HG03095 (cell line): ENCODE data around the gene BCAR3.

Source experiments
- ATAC-seq: cut with Tn5 transposase; IDR thresholded peaks from one replicate; pipeline ENCODE4 v1.9.1; 2021; ENCODE audit warnings: moderate library complexity; ENCODE audit not compliant: unreplicated experiment

The BCAR3 gene

DNA sequence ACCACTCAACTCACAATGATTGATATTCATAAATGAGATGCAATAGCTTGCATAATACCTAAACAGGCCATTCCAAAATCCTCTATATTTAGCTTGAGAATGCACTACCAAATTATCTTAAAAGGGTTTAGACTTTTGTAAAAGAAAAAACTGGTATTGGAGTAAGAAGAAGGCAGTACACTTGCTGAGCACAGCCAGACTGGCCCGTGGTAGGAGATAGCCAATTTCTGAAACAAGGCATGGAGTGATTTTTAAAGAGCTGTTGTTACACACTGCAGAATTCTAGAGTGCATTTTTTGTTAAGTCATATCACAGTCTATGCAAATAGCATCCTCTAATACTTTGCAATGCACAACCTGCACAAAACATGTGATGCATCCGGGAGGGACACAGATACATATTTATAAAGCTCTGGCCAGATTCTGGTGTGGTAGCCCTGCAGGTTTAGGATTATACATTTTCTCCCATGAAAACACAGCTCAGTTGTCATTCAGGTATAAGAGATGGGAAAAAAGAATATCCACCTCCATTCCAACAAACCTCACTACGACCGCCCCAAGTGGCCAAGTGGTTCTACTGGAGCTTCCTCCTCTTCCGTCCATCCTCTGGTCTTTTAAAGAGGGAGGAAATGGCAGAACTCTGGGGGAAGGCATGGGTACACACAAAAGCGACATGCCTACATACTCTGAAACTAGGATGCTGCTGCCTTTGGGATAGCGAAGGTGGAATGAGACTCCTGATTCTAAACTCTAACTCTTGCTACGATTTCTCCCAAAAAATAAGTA lies 40.8 kb downstream of the BCAR3 start:
- ATAC-seq, result no peak

DNA sequence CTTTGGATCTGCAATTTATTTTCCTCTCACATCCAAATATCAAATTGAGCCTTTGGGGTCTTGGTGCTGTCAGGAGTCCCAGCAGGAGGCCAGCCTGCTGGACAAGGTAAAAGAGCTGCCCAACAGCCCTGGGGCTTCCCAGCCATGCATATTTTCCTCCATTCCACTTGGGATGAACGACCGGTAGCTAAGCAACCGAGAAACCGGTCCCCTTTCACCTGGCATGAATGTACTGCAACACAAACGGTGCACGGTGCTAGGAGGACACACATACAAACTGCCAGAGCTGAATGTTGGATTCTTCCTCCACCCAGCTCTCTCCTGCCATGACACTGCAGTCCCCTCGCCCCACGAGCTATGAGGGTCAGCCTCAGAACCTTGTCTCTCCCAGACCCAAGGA lies 42.7 kb downstream of the BCAR3 start:
- ATAC-seq, result no peak

DNA sequence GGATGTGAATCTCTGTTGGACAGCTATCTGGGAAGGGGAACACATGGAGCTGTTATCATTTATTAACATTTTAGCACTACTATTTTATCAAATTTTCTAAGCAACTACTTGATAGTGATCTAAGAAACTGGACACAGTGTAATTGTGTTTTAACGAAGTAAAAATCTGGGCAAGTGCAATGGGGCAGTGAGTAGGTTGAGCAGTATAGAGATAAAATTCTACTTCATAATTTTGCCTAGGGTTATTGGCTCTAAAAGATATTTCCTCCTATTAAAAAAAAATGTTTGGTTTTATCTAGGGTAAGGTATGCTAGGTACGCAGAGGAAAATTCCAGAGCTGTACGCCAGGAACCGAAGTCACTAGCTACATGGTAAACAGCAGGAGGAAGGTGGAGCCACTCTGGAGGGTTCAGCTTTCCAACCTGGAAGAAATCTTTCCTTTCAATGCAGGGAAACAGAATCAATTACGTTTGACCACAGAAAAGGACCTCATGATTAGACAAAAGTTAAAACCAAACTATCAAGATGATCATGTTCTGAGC lies 43.3 kb downstream of the BCAR3 start:
- ATAC-seq, result no peak

DNA sequence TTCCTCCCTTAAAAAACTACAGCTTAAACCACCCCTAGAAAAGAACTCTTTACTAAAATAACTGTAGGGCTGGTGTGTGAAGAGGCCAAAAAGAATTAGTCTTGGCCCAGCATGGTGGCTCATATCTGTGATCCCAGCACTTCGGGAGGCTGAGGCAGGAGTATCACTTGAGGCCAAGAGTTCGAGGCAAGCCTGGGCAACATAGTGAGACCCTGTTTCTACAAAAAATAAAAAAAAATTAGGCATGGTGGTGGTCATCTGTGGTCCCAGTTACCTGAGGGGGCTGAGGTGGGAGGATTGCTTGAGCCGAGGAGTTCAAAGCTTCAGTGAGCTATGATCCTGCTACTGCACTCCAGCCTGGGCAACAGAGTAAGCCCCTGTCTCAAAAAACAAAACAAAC lies 44.9 kb downstream of the BCAR3 start:
- ATAC-seq, result no peak

DNA sequence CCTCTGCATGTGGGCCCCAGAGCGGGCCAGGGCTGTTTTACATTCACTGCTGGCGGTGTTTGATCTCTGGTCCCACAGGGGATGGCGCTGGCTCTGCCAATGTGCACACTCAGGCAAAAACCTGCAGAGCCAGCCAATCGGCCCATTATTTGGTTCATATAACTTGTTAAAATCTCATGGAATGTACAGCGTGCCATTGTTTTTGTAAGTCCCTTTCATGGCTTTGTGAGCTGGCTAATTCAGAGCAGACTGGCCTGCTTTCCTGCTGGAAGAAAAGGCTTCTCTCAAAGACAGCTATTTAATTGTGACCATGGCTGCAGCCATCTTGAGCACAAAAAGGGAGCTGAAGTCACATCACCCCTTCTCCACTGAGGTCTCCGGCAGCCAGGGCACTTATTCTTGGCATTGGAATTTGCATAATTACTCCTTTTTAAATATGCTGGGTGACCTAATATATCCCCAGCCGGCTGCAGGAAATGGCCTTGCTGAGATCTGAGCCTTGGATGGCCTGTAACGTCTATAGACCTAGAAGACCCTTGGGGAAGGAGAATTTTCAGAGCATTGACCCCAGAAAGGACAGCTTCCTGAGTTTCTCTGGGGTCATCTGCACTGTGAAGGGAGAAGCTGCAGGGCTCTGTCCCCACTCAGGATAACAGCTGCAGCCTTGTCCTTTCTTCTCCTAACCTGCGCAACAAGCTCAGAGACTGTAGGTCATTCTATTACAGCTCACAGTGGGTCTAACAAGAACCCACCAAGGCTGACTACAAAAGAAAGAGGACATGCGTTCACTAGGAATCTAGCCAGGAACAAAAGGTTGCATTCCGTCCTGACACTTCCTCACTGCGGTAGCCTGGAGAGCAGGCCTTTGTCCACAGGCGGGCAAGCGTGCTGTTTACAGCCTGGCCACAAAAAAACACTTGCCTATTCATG lies 45.8 kb downstream of the BCAR3 start:
- no peak for ATAC-seq

DNA sequence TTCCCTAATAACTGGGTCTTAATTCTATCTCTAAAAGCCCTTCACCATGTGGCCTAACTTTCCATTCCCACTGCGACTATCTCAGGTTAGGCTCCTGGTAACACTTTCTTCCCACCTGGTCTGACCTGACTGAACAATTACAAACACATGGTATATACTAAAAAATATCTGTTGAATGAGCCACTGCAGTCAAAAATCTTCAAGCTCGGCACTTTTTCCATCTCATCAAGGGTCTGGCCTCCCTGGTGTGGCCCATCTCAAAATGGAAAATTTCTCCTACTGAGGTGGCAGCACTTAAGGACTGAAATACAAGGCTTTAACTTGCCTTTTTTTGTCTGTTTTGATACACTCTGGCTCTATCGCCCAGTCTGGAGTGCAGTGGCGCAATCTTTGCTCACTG lies 48.3 kb downstream of the BCAR3 start:
- no peak for ATAC-seq

DNA sequence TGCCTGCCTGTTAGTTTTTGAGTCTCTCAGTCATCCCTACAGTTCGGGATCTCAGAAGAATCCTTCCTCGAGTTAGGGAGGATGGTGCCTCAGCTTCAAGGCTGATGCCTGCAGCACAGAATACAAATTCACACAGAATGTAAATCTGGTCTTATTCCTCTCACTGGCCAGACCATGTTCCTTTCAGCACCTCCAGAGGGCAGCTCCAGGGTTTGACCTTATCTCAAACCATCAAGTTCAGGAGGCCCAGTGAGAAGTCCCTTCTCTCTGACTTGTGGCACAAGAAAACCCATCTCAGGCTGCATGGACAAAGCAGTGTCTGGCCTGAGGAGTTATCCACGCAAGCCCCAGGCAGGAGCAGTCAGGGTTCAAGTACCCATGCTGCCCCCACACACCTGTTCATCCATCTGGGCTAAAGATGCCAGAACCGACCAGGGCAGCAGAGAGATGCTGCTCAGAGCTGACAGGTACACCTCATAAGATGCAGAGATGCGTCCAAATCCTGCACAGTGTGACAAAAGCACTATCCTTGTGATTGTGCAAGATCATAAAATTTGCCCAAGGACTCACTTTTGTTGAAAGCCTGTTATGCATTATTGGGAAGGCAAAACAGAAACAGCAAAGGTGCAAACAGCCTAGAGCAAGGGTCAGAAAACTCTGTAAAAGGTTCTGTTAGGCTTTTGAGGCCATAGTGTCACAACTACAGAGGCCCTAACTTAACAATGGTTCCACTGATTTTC lies 49.8 kb downstream of the BCAR3 start:
- no peak for ATAC-seq

DNA sequence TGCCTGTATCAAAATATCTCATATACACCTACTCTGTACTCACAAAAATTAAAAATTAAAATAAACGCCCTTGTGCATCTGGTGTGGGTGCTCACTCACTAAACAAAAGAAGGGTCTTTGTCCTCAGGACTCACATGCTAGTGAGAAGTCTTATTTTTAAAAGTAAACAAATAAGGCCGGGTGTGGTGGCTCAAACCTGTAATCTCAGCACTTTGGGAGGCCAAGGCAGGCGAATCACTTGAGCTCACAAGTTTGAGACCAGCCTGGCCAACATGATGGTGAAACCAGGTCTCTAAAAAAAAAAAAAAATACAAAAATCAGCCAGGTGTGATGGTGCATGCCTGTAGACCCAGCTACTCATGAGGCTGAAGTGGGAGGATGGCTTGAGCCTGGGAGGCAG lies 51.5 kb downstream of the BCAR3 start:
- ATAC-seq, result no peak

DNA sequence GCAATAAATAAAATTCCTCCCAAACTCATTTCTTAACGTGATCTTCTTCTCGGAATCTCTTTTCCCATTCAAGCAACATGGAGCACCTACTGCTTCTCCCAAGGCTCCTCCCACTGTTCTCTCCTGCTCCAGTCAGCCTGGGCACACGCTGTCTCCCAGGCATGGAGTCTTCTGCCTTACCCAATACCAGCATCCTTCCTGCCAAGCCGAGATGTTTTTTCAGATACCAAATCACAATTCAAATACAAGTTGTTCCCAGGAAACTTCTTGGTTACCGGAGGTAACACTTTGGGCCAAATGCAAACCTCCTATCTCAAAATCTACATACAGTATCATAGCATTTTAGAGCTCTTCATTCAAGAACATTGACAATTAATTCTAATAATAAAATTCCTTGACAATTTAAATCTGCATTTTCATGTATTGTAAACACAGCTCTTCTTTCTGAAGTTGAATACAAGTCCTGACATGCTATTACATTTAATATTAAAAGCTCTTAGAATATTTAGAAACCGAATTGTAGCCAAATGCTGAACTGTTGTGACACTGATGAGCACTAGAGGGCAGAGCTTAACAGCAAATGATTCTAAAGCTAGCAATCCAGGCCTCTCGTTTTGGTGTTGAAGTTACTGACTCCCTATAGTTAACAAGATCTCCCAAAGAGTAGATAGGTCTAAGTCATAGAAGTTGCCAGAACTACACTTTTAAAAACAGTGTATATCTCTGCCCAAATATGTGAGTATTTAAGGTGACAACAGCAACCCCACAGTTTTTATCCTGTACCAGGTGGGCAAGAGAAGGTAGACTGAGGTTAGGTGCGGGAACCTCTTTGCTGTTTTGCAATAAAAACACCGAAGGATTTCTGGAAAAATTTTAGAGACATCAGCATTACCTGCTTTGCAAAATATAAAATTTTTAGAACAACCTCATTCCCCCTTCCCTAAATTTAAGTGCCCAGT lies 52.3 kb downstream of the BCAR3 start:
- ATAC-seq, result no peak

DNA sequence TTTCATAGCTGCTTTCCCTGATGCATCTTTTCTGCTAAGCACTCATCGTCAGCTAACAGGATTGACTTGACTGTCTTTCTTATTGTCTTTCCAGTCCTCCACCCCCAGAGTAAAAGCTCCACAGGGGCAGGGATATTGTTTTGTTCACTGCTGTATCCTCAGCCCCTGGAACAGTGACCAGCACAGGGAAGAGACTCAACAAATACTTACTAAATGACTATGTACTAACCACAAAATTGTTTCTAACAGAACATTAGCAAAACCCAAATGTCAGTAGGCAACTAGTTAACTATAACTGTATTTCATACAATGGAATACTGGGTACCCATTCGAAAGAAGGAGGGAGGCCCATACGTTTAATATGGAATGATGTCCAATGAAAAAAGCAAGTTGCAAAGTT lies 53.0 kb downstream of the BCAR3 start:
- ATAC-seq, result no peak

DNA sequence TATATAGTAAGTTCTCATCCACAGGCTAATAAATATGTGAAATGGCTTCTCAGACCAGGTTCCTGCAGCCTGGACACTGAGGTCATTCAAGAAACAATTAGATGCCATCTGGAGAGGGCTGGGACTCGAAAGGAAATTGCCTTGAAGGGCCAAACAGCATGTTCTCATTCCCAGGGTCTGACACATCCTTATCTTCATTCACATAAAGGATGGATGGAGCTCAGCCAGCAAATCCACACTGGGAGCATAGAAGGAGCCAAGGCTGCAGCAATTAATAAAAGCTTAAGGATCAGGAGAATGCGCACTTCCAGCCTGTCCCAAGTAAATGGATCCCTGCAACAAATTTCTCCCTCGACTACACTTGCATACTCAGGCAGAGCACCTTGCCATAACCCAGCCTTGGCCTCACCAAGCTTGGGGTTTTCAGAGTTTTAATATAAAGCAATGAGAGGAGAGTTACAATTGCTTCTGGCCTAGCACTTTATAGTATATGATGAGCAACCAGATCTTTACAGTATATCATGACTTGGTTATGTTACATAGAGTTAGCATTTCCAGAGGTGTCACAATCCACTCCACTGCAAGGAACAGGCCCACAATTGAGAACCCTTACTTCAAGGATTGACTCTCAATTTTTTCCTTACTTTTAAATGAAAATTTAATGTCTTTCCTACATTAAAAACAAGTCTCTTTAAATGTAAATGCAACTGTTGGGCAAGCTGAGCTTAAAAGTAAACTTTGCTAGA lies 55.9 kb downstream of the BCAR3 start:
- no peak for ATAC-seq

DNA sequence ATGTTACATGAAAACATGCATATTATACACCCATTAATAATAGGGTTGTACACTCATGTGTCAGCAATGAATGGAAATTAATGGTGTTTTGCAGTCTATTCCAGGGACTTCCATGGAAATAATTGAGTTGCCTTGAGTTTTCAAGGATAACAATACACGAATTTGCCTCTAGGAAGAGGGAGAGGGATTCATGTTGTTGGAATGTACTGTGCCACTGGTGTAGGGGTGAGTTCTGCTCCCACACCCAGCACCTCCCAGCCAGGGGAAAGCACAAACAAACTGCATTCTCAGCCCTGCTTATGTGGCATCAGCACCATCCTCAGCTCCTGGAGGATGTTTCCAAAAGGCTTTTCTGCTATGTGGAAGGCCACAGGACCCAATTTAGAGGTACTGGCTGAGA lies 57.8 kb downstream of the BCAR3 start:
- ATAC-seq, result no peak

DNA sequence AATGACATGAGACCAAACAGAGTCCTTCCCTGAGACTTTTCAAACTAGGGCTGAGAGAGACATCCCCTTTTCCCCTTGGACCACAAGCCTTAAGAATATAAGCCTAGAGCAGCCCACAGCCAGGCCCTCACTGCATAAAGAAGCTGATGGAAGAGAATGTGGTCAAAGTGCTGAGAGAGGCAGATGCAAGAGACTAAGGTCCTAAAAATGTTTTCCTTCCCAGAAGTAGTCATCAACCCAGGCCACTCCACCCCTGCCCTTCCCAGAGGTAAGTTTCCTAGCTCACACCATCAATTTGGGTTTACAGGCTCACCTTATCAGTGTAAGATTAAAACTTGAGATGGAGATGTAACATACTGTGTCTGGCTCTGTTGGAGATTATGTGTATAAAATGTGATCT lies 58.2 kb downstream of the BCAR3 start:
- no peak for ATAC-seq

DNA sequence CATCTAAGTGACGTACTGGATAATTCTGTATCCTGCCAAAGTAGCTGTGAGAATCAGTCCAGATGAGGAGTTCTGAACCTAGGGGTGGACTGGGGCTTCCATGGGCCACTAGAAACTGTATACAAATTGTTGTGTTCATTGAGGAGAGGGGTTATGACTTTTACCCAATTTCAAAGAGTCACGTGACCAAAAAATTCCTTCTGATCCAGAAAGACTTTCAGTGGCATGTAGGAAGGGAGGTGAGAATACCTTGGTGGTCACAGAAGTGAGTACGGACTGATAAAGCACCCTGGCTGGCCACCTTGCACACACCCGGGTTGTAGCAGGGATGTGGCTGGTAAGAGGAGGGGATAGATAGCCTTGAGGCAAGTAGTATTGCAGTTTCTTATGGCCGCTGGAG lies 60.4 kb downstream of the BCAR3 start:
- ATAC-seq, result no peak

DNA sequence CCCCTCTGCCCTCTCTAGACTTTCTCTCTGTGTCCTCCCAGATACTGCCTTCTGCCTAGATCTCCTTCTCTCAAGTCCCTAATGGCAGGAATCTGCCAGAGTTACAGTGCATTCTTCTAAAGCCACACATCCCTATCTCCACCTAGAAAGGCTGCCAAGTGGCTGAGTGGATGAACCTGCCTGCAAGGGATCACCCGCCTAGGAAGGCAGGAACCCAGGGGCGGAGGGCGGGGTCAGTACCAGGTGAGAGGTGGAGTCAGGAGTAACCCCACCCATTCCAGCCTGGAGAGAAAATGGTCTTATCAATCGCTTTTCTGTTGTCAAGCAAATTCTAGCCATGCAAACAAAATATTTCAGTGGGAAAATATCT lies 60.8 kb downstream of the BCAR3 start:
- no peak for ATAC-seq

DNA sequence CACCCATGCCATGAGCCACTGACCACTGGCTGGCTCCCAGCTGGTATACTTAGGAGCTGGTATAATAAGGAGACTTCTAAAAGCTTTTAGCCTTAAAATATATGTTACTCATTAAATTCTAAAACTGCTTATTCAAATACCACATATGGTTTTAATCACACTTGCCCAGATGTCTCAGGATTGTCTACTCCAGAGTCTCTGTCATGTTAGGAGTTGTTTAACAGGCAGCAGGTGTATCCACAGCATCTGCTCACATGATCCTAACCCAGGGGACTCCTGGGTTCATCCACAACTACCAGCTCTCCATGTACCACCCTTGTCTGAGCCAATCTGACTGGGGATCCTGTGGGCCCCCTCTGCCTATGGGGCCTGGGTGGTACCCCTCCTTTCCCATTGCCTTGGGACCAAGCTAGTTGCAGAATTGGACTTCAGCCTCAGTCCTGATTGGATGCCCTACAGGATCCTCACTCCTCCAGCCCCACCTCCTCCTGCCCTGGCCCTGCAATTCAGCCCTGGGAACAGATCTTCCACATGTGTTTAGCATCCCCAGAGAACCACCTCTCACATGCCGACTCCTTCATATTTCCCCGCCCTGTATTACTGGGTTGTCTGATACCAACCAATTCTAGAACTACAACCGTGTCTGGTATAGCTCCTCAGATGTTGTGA lies 61.3 kb downstream of the BCAR3 start:
- ATAC-seq, result no peak

DNA sequence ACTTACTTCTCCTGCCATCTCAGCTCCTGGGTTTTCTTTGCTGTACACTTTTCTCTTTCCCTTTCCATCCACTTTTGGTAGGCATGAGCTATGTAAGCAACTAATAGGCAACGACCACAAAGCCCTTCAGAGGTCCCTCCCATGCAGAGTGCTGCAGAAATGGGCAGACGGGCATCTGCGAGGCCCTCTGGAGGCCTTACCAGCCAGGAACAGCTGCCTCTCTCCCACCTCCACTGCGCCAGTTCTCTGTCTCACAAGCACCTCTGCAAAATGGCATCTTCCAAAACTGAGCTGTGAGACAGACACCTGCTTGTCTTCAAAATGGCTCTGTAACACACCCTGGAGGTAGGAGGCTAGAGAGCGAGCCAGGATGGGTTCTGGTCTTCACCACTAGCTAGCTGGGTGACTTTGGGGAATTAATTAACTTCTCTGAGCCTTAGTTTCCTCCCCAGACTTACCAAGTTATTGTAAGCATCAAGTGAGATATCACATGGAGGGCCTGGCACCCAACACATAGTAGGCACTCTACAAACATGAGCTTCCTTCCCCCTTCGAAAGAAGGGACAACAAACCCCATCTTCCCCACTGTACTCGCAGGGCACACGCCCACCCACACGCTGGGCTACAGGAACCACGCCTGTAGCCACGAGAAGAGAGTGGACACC lies 62.0 kb downstream of the BCAR3 start:
- ATAC-seq, result no peak
